HG03575 (cell line): ENCODE results near the gene HLA-DOA.

Source experiments
- ATAC-seq: cut with Tn5 transposase; IDR thresholded peaks from one replicate; pipeline ENCODE4 v1.9.1; 2021; ENCODE audit not compliant: unreplicated experiment, insufficient number of reproducible peaks, low FRiP score; ENCODE audit errors: extremely low read depth

HLA-DOA gene

GRCh38 chr6:33018418-33018817 is 9.0 kb upstream of the HLA-DOA start:
- no peak for ATAC-seq

DNA sequence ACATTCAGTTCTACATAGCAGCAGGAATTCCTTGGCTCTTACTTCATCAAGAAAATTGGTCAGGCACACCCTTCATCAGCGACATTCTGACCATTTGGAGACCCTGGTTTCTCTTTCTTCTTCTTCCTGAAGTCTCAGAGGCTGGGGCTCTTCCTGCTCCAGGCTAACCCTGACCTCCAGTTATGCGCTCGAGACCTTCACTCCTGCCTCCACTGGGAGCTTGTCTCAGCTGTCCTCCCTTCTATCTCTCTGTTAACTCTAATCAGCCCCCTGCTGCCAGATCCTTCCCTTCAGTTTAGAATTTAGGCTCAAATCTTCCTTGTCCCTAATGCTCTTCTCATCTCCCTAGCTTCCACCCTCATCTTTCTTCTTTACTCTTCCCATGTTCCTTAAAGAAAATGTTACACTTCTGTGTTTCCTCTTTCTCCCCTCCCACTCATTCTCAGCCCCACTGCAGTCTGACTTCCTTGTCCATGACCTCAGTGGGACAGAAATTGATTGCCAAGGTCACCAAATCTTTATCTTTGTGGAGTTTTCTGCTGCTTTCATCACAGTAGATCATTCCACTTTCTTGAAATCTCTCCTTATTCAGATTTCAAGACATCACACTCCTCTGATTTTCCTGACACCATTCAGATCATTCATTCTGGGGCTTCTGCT is 8.4 kb upstream of the HLA-DOA start:
- ATAC-seq: no peak

GRCh38 chr6:33017018-33017417 is 7.6 kb upstream of the HLA-DOA start:
- no peak for ATAC-seq

DNA sequence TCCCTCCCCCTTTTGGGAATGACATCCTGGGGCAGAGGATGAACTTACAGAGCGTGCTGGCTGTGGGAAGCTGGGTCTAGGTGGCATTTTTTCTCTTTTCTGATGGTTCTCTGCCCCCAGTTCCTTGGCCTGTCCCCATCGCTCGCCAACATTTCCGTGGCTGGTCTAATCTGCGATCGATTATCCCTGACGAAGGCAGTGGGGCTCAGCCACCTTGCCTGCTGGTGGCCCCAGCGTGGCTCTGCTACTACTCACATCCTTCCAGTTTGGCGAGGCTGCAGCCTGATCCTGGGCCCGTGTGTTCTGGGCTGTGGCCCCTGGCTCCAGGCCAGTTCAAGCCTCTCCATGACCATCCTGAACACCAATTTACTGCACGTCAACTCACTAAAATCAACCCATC is 6.4 kb upstream of the HLA-DOA start:
- no peak for ATAC-seq

DNA sequence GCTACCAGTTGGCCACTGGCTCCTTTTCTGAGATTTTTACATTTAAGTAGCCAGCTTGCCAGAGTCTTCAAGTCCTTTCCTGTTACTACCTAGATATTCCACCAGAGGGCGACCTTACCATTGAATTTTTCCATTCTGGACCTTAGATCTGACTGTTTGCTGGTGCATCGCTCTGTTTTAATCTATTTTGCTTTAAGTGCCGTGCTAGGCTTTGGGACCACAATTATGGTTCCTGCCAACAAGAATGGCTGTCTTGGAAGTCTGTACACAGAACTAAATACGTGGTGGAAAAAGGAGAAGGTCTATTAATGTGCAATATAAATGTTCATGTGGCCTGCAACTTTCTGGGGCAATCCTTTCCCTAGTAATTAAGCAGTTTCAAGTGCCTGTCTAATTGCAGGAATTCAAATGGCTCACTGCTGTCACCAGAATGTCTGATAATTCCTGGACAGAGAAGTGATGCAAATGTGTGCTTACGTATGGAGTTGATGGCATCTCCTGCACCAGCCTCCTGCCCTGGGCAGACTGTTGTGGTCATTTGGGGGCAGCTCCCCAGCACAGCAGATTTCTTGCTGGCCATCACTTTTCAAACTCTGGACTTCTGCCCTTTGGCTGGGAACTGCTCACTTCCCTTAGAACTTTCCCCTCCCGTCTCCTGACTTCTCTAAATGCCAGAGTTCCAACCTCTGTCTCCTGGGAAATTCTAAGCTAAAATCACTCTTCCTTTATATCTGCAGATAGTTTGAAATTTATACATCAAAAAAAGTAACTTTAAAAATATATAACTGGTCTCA is 5.6 kb upstream of the HLA-DOA start:
- no peak for ATAC-seq

DNA sequence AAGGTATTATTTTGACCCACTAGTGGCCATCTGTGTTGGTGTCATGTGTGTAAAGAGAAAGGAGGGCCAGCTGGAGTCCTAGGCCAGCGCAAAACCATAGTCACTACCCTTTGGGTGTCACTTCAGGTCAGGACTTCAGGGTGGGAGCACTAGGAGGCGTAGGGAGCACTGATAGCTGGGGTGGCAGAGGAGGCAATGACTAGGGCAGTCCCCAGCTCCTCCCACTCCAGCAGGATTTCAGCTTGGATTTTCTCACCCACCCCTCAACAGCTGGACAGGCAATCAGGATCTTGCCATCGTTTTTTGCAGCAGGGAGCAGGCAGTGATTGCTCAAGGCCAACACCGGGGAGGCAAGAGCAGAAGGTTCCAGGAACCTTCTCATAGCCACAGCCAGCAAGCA is 4.2 kb upstream of the HLA-DOA start:
- ATAC-seq: no peak

GRCh38 chr6:33010356-33010755 is 965 bp upstream of the HLA-DOA start:
- no peak for ATAC-seq

DNA sequence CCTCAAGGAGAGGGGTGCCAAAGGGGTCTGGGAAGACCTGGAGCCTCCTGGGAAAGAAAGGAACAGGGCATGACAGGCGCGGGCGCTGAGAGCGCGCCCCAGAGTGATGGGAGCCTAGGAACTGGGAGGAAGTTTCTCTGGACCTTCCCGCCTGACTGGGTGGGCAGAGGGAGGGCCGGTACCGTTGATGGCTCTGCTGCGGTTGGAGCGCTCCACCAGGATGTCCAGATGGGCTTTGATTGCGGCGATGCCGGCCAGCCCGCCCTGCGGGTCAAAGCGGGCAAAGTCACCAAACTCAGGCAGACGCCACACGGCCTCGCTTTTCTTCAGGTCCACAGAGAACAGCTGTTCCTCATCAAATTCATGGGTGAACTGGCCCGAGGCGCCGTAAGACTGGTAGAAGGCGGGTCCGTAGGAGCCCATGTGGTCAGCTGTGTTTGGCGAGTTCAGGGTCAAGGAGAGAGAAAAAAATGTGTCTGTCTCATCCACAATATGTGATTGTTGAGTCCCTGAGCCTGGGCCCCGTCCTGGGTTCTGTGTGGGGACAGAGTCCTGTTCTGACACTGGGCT is 1.5 kb downstream of the HLA-DOA start:
- no peak for ATAC-seq

GRCh38 chr6:33004940-33005339 is 4.5 kb downstream of the HLA-DOA start:
- ATAC-seq: no peak

GRCh38 chr6:33001685-33002084 is 7.7 kb downstream of the HLA-DOA start:
- no peak for ATAC-seq

- no peak for ATAC-seq
Observed at GRCh38 chr6:33000055-33000454, 9.3 kb downstream of the HLA-DOA start.

GRCh38 chr6:32995448-32995847 is 13.9 kb downstream of the HLA-DOA start:
- ATAC-seq: no peak

GRCh38 chr6:32993363-32993973 is 15.9 kb downstream of the HLA-DOA start:
- ATAC-seq: no peak

DNA sequence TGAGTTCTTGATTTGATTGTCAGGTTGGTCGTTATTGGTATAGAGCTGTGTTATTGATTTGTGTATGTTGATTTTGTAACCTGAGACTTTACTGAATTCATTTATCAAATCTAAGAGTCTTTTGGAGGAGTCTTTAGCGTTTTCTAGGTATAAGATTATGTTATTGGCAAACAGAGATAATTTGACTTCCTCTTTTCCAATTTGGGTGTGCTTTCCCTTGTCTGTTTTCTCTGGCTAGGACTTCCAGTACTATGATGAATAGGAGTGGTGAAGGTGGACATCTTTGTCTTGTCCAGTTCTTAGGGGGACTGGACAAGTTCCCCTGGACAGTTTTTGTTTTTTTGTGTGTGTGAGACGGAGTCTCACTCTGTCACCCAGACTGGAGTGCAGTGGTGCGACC is 17.4 kb downstream of the HLA-DOA start:
- ATAC-seq: no peak

DNA sequence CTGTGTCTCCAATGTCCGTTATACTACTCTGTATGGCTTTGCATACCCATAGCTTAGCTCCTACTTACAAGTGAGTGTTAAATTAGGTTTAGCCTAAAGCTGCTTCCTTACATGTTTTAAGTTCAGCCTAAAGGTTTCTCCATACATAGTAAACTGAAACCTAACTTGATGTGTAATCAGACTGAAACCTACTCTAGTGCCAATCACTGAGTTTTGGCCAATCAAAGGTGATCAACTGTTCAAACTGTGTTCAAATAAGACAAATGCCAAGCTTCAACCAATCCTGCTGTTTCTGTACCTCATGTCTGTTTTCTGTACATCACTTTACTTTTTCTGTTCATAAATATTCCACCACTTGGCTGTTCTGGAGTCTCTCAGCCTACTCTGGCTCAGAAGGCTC is 20.0 kb downstream of the HLA-DOA start:
- no peak for ATAC-seq

- ATAC-seq: peak; percentile 40
Observed at GRCh38 chr6:32984622-32985389, 24.6 kb downstream of the HLA-DOA start.

DNA sequence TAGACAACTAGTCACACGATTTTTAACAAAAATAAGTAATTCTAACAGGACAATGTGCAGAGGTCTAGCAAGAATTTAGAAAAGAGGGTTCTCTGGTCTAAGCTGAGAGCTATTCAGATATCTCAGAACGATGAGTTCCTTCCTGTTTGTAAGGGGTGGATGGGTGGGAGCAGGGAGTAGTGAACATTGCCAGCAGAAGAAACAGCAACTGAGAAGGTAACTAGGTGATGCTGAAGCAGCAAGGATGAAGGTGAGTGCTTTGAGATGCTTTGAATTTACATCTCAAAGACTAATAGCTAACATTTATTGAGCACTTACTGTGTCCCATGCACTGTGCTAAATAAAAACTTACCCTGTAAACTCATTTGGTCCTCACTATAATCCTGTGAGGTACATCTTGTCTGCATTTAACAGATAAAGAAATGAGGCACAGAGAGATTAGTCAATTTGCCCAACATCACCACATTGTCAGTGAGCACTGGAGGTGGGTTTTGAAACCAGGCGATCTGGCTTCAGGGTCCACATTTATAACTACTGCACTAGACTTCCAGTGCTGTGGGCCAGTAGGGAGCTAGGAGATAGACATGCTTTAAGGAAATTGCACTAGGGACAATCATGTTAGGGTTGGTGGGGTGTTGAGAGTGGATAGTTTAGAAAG is 25.3 kb downstream of the HLA-DOA start:
- no peak for ATAC-seq

DNA sequence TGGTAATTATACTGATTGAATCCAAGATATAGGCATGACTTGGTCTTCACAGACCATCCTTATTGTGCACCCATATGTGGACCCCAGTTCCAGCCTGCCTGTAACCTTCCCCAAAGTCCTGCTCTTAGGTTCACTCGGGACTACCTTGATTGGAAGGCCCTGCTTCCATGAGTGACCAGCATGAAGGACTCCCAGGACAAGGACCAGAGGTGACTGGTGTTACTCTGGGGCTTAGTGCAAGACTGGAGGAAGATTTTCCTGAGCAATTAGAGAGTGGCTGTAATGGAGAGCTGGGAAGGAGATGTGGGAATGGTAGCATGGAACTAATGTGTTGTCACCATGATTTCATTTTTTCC is 25.9 kb downstream of the HLA-DOA start:
- no peak for ATAC-seq
